GM12873 (cell line): Measurements from ENCODE around the gene LUM.

Experiments
- TF ChIP-seq, protein P1 (sequence below): IDR thresholded peaks from 2 replicates; pipeline ENCODE4 v1.5.1; 2012; ENCODE audit warnings: low read depth, mild to moderate bottlenecking, moderate library complexity, low read length, control low read depth; ENCODE audit not compliant: insufficient read depth; ENCODE audit errors: missing control alignments

The LUM gene

GRCh38 chr12:91140026-91140931, 29.0 kb upstream of the LUM start:
- TF ChIP-seq, protein P1, sequence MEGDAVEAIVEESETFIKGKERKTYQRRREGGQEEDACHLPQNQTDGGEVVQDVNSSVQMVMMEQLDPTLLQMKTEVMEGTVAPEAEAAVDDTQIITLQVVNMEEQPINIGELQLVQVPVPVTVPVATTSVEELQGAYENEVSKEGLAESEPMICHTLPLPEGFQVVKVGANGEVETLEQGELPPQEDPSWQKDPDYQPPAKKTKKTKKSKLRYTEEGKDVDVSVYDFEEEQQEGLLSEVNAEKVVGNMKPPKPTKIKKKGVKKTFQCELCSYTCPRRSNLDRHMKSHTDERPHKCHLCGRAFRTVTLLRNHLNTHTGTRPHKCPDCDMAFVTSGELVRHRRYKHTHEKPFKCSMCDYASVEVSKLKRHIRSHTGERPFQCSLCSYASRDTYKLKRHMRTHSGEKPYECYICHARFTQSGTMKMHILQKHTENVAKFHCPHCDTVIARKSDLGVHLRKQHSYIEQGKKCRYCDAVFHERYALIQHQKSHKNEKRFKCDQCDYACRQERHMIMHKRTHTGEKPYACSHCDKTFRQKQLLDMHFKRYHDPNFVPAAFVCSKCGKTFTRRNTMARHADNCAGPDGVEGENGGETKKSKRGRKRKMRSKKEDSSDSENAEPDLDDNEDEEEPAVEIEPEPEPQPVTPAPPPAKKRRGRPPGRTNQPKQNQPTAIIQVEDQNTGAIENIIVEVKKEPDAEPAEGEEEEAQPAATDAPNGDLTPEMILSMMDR = no peak

DNA sequence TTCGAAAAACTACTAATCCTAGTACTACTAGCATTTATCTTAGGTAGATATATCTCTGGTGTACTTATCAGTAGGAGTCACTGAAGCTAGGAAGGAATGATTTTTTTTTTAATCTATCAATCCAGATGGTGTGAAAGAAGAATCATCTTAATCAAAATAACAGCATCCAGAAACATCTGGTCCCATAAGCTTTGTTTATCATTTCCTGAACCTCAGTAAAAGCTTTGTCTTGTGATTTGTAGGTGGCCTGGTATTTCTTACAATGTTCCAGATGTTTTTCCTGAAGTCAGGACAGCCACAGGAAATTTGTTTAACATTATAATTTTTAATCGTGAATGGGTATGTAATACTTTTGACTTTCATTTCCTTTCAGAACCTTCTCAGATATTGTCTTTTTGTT, 28.0 kb upstream of the LUM start:
- TF ChIP-seq, protein P1 = no peak

DNA sequence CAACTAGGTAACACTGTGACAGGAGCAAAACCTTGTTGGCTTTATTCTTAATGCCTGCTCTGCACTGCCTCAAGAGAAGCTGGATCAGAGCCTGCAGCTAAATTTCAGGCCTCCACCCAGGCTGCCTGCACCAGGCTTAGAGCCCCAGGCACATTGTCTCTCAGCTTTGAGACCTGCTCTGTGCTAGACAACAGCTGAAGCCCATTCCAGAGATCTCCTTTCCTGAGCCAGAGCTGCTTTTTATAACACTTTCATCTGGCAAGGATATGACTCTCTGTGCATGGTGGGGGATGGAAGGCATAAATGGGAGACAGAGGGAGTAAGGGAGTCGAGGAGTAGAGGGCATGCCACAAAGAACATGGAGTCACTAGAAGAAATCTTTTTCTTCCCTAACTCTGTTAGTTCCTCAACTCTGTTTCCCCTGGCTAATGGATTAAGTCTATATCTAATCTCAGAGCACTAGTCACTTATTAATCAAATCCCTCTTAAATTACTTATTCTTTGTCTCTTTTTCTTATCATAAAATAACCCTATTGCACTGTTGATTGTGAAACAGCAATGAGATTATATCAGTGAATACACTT, 27.1 kb upstream of the LUM start:
- TF ChIP-seq, protein P1 = no peak

- TF ChIP-seq, protein P1 = no peak
Observed at GRCh38 chr12:91133871-91134270, 22.6 kb upstream of the LUM start.

- TF ChIP-seq, protein P1 = no peak
Observed at GRCh38 chr12:91129662-91130362, 18.5 kb upstream of the LUM start.

- TF ChIP-seq, protein P1 = no peak
Observed at GRCh38 chr12:91127751-91128150, 16.5 kb upstream of the LUM start.

GRCh38 chr12:91127306-91127705, 16.0 kb upstream of the LUM start:
- TF ChIP-seq, protein P1 = no peak
